Esophagus muscularis mucosa (tissue), 4 donors: ENCODE results near the gene PCDHGB1. TPM values are rescaled to one million over a fixed set of nuclear protein-coding genes. Genes with fewer than 3 reads are reported as not detected.

ENCODE experiments used
- DNase-seq: peaks from one replicate; pipeline ENCODE4 v3.0.0-alpha.2; 2017; ENCODE audit errors: extremely low spot score
- H3K27ac ChIP-seq, 4 donors: fragments of 200-600 bp; sonication (generic); replicated peaks in 1 of 4; 1 replicate in 3 of 4; 2 replicates in 1 of 4; pipeline ENCODE4 v1.5.1; 2016 to 2019; ENCODE audit warnings: mild to moderate bottlenecking in 1 of 4
- H3K27me3 ChIP-seq, 4 donors: fragments of 200-600 bp; sonication (generic); one replicate each; pipeline versions ENCODE4 v1.5.1 to v1.6.0; 2016 to 2019
- H3K36me3 ChIP-seq, 4 donors: fragments of 200-600 bp; sonication (generic); one replicate each; pipeline ENCODE4 v1.5.1; 2016 to 2019
- H3K4me1 ChIP-seq, 4 donors: fragments of 200-600 bp; sonication (generic); one replicate each; pipeline ENCODE4 v1.5.1; 2016 to 2019
- H3K4me3 ChIP-seq, 4 donors: fragments of 200-600 bp; sonication (generic); 1 replicate in 2 of 4; 2 replicates in 2 of 4; pipeline ENCODE4 v1.5.1; 2016 to 2019; ENCODE audit warnings: mild to moderate bottlenecking in 4 of 4, moderate library complexity in 1 of 4
- H3K9me3 ChIP-seq, 4 donors: fragments of 200-600 bp; sonication (generic); 1 replicate in 3 of 4; 2 replicates in 1 of 4; pipeline ENCODE4 v1.5.1; 2016 to 2019
- CTCF ChIP-seq, 3 experiments: fragments of 200-600 bp in 2 of 3; fragments of 450-650 bp in 1 of 3; sonication (generic) in 2 of 3; IDR thresholded peaks; one replicate each; pipeline ENCODE4 v1.5.1; 2017 to 2019; ENCODE audit warnings: antibody characterized with exemption in 3 of 3, mild to moderate bottlenecking in 2 of 3, moderate library complexity in 1 of 3
- EP300 ChIP-seq: sonication (generic); formaldehyde crosslinking; IDR thresholded peaks from one replicate; pipeline ENCODE4 v1.6.1; 2017; ENCODE audit warnings: antibody characterized with exemption
- POLR2A ChIP-seq: fragments of 450-650 bp; IDR thresholded peaks from one replicate; pipeline ENCODE4 v1.6.1; 2017; ENCODE audit warnings: antibody characterized with exemption, moderate library complexity, mild to moderate bottlenecking, low read depth
- POLR2AphosphoS5 ChIP-seq, 2 donors: sonication (generic); formaldehyde crosslinking; IDR thresholded peaks; one replicate each; pipeline ENCODE4 v1.6.1; 2017; ENCODE audit warnings: antibody characterized with exemption in 2 of 2
- whole genome bisulfite sequencing: methylation state at CpG from one replicate; pipeline ENCODE4 v1.1.5; 2018; 5-methylcytosine and 5-hydroxymethylcytosine counted together
- intact Hi-C: fragments of 100-400 bp; cut with DNase I; formaldehyde crosslinking; loops from one replicate; pipeline ENCODE4 v1.15.1; 2023
- total RNA-seq, 4 donors: library from RNA; depleted of rRNA; stranded (reverse); fragments of >200 nt; gene quantifications; one replicate each; pipeline versions ENCODE4 v1.1.0 to v1.2.1, GENCODE V29; 2016

The PCDHGB1 gene
- total RNA-seq, 4 donors from 2014 or later, result 2.7 to 5.1 (median 3.0) TPM

- WGBS, result 78% methylated on average over 5 of the region's 5 CpGs
- Histone ChIP-seq H3K27ac (no peak overlapping the region), H3K27me3 (peaks cover 0 to 17% (median 2%) of the 10 kb centered on the region in 4 donors), H3K4me1 (no peaks in the 10 kb centered on the region), H3K4me3 (no peak overlapping the region), H3K9me3 (peaks cover 10 to 98% (median 95%) of the 10 kb centered on the region in 4 donors), H3K36me3 (no peaks in the 10 kb centered on the region)
- no peak for DNase-seq
- TF ChIP-seq EP300 (no peak), CTCF (IDR thresholded peaks at IDR 0.05) (no peak), POLR2A (no peak), POLR2AphosphoS5 (IDR thresholded peaks at IDR 0.05) (no peak)
- intact Hi-C loops, result loop anchor here (10.0 kb wide), 1 partner anchor 209 kb away; no protein-coding TSS in a partner anchor
Measured at GRCh38 chr5:141356133-141356532, 6.2 kb downstream of the PCDHGB1 start.

- Histone ChIP-seq H3K27me3 (peaks cover 0 to 14% (median 0%) of the 10 kb centered on the region in 4 donors), H3K27ac (no peak overlapping the region), H3K9me3 (peaks cover 10 to 98% (median 95%) of the 10 kb centered on the region in 4 donors), H3K4me1 (no peaks in the 10 kb centered on the region), H3K36me3 (no peaks in the 10 kb centered on the region), H3K4me3 (no peak overlapping the region)
- DNase-seq, result no peak
- intact Hi-C loops, result loop anchor here (10.0 kb wide), 1 partner anchor 208 kb away; no protein-coding TSS in a partner anchor
- WGBS, result 61% methylated on average over 4 of the region's 19 CpGs
- TF ChIP-seq POLR2A (no peak), CTCF (IDR thresholded peaks at IDR 0.05) (no peak)
Measured at GRCh38 chr5:141356950-141357349, 7.1 kb downstream of the PCDHGB1 start.

GRCh38 chr5:141359790-141360426 lies 10.0 kb downstream of the PCDHGB1 start, which contains the start of gene PCDHGB2:
PCDHGB2 (plus strand) TSS chr5:141359994; CDS start chr5:141360136, 142 bp downstream.
- H3K27ac ChIP-seq, result no peak within 1 kb of the TSS
- intact Hi-C loops, result loop anchor here (10.0 kb wide), 1 partner anchor 205 kb away; no protein-coding TSS in a partner anchor
- H3K4me3 ChIP-seq, result peak within 1 kb of the TSS; percentile 23 to 41 (median 24)
- TF ChIP-seq CTCF (IDR thresholded peaks at IDR 0.05) (peak in 2 of 3 experiments; percentile 14 to 25), POLR2A (no peak), POLR2AphosphoS5 (IDR thresholded peaks at IDR 0.05) (no peak), EP300 (no peak)
- peaks cover 0 to 27% (median 0%) of the 10 kb centered on the region in 4 donors for H3K27me3 ChIP-seq
- no peaks in the 10 kb centered on the region for H3K4me1 ChIP-seq
- no peak for DNase-seq
- WGBS, result 22% methylated on average over 23 of the region's 24 CpGs
- peaks cover 10 to 100% (median 98%) of the 10 kb centered on the region in 4 donors for H3K9me3 ChIP-seq
- H3K36me3 ChIP-seq, result no peaks in the 10 kb centered on the region

- H3K4me3 ChIP-seq, result no peak overlapping the region
- DNase-seq, result no peak
- H3K27me3 ChIP-seq, result peaks cover 0 to 35% (median 0%) of the 10 kb centered on the region in 4 donors
- no peaks in the 10 kb centered on the region for H3K36me3 ChIP-seq
- H3K27ac ChIP-seq, result no peak overlapping the region
- WGBS, result 47% methylated on average over 13 of the region's 15 CpGs
- TF ChIP-seq POLR2A (no peak), CTCF (IDR thresholded peaks at IDR 0.05) (no peak), POLR2AphosphoS5 (IDR thresholded peaks at IDR 0.05) (no peak), EP300 (no peak)
- H3K9me3 ChIP-seq, result peaks cover 14 to 100% (median 98%) of the 10 kb centered on the region in 4 donors
- H3K4me1 ChIP-seq, result no peaks in the 10 kb centered on the region
- intact Hi-C loops, result no loop called here
Measured at GRCh38 chr5:141360685-141361084, 10.8 kb downstream of the PCDHGB1 start.
